Left hindlimb (tissue), 1 donor: ENCODE measurements around the gene FUT8.

Source experiments
- DNase-seq: peaks from one replicate; pipeline ENCODE4 v3.0.0-alpha.2; 2018

FUT8 gene

DNA sequence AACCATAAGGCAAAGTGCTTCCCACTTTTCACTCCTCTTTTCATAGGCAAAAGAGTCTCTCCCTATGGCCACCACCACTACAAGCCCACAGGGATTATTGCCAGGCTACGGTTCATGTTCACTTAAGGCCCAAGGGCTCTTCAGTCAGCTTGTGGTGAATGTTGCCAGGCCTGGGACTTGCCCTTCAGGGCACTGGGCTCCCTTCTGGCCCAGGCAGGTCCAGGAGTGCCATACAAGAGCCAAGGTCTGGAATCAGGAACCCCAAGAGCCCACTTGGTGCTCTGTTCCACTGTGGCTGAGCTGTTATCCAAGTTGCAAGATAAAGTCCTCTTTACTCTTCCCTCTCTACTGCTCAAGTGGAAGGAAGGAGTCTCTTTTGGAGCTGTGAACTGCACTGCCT is 307.6 kb downstream of the FUT8 start:
- DNase-seq = no peak

DNA sequence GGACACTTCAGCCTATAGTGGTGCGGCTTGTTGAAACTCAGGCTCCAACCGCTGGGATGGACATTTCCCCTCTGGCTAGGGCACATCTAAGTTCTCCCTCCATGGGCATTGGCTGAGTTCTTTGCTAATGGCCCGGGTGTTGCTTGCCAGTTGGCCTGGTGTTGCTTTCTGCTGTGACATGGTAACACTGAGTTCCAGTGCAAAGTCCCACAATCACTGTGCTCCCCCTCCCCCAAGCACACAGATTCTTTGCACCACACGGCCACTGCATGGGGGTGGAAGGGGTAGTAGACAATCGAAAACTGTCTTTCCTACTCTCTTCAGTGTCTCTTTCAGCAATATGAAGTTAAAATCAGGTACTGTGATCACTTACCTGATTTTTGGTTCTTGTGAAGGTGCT is 308.2 kb downstream of the FUT8 start:
- DNase-seq = no peak

- no peak for DNase-seq
These were observed 310.8 kb downstream of the FUT8 start for GRCh38 chr14:65723348-65723747.

GRCh38 chr14:65728604-65729003 is 316.1 kb downstream of the FUT8 start:
- DNase-seq = no peak

DNA sequence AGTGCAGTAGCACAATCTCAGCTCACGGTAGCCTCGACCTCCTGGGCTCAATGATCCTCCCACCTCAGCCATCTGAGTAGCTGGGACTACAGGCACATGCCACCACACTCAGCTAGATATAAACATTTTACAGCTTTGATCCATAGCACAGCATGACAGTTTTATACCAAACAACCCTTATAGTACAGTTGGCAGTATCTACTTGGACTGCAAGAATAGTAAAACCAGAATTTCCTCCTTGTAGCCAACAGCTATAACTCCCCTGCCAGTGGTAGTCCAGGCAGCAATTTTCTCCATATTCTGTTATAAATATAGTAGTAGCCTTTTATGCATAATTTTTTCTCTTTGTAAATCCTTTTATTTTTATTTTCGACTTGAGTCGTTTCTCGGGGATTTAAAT is 317.0 kb downstream of the FUT8 start:
- no peak for DNase-seq

DNA sequence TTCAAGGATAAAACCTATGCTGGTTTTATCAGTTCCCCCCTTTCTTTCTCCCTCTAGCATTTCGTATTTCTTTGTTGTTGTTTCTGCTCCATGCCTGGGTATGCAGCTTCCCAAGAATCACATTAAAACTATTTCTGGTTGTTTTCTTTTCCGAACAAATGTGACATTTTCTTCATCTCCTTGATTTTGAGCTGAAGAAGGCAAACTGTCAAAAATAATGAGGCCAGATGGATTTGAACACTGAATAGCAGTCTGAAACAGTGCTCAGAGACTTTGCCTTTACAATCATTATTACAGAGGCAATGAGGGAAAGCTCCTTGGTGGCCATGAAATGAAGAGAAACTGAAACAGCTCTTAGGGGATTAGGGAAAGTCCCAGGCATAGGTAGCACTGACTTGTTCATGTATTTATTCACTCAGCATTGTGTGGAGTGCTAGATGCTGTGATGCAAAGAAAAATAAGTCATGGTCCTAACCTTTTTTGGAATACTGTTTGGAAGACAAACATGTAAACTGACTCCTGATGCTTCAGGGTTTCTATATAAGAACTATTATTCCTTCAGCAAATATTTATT is 319.5 kb downstream of the FUT8 start:
- no peak for DNase-seq

DNA sequence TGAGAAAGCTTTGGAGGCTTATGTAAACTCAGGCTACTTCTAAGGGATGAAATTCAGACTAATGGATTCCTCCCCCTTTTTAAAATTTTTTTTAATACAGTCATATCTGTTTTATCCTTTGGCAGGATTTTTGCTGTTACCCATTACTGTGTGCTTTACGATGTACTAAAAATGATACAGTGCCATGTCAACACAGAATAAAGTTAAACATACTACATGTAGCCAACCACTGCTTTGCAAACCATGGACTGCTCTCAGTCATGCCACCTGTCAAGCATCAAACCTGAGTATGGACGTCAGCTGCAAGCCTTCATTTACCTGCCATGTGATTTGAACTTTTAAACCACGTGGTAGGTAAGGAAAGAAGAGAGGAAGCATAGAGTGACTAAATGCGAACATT is 325.8 kb downstream of the FUT8 start:
- no peak for DNase-seq

DNA sequence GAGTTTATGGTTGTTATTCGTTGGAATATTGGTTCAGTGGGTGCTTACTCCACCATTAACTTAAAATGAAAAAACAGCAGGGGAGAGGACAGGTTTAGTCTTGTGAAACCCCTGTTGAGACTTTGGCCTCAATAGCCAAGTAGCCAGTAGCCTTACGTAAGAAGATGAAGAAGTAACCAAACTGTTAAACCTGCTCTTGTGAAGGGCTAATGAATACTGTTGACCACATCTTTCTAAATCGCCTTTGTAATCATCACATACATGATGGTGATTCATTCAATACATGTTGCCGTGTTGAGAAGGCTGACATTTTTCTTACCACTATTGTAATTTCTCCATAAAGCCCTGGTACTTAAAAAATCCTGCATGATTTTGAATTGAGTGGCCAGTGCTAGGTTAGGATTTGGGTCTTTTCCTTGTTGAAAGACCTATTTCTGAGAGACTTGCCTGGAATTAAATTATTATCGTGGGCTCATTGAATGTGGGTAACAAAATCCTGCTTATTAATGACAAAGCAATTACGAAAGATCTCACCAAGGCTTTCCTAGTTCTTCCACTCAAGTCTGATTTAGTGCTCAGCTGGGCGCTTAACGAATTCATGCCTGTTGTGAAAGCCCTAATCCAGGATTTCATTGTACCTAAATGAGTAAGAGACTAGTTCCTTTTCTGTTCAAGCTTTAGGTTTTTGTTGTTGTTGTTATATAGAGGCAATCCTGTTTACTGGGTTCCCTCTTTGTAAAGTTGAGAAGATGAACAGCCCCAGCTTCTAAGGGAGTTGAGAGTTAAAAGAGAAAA is 333.1 kb downstream of the FUT8 start:
- DNase-seq = no peak

- no peak for DNase-seq
These were observed 336.3 kb downstream of the FUT8 start for GRCh38 chr14:65748796-65749195.

GRCh38 chr14:65749287-65749686 is 336.8 kb downstream of the FUT8 start:
- no peak for DNase-seq

DNA sequence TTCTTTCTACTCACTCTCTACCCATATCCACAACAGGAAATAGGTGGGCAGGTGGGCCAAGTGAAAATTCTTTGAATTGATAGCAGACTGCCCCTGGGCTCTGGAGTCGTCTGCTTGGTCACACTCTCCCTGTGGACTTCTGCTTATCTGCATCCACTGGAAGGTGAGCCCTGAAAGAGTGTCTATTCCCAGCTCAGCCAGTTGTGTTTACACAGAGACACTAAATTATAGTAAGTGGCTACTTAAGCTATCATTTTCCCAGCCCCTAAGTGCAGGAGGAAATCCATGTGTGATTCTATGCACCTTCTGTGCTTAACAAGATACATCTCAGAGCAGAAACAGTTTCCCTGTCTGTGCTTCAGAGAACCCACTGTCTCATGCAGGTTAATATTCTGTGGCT is 338.4 kb downstream of the FUT8 start:
- DNase-seq = no peak

- no peak for DNase-seq
These were observed 339.0 kb downstream of the FUT8 start for GRCh38 chr14:65751510-65751909.

- DNase-seq = no peak
These were observed 340.5 kb downstream of the FUT8 start for GRCh38 chr14:65753061-65753460.

- no peak for DNase-seq
These were observed 342.8 kb downstream of the FUT8 start for GRCh38 chr14:65755331-65755730.

DNA sequence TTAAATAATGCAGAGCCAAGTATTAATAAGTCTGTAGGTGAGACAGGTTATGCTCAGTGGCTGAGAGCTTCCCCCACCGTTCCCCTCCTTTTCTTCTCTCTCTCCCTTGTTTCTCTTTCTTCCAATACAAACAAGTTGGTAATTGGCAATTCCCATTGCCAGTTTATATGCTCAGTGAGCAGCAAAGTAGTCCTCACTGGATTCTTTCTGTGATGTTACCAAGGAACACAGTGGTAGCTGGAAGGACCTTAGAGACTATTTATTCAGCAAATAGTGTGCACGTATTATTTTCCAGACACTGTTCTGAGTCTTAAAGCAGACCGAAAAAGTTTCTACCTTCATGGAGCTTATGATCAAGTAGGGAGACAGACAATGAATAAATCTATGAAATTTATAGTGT is 344.4 kb downstream of the FUT8 start:
- no peak for DNase-seq

GRCh38 chr14:65769151-65769550 is 356.6 kb downstream of the FUT8 start:
- DNase-seq = no peak

- DNase-seq = no peak
These were observed 358.2 kb downstream of the FUT8 start for GRCh38 chr14:65770681-65771080.

GRCh38 chr14:65771271-65771670 is 358.7 kb downstream of the FUT8 start:
- no peak for DNase-seq

DNA sequence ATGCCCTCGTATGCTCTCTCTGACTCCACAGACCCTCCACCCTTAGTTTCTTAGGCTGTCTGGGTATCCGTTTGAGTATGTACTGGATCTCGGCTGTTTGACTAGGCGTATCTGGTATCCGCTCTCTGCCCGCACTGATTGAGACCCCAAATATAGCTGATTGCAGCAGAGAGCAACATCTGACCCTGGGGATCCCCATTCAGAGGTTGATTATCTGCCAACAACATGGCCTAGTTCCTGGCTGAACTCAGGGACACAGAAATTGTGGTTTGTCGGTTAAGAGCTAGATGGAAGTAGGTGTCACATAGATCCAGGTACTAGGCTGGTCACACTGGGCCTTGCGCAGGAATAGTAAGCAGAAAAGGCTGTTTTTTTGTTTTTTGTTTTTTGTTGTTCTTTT is 359.9 kb downstream of the FUT8 start:
- no peak for DNase-seq

DNA sequence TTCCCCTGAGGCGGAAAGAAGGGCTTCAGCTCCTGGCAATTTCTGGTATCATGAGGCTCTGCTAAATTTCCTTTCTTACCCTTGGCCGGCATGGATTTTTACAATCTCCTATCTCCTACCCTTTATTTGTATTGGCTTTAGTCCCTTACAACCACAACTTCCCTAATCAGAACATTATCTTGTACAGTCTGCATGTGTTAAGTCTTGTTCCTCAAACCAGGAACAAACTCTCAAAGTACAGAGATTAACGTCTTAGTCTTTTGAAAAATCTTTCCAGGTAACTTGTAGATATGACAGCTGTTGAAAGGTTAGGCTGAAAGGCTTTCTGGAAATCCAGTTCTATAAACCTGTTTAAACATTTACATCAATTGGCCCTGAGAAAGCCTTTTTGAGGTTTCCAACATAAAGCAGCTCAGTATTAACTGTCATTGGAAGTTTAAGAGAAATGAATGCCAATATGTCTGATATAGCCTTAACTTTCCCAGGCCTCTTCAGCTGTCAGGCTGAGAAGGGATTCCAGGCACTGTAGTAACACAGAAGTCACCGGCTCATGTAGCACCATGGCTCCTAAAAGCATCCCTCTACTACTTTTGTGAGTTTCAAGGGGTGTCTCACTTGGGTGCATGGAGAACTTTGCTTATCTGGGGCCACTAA is 360.5 kb downstream of the FUT8 start:
- DNase-seq = no peak

GRCh38 chr14:65774041-65774440 is 361.5 kb downstream of the FUT8 start:
- DNase-seq = no peak

- DNase-seq = no peak
These were observed 363.8 kb downstream of the FUT8 start for GRCh38 chr14:65776193-65776852.

DNA sequence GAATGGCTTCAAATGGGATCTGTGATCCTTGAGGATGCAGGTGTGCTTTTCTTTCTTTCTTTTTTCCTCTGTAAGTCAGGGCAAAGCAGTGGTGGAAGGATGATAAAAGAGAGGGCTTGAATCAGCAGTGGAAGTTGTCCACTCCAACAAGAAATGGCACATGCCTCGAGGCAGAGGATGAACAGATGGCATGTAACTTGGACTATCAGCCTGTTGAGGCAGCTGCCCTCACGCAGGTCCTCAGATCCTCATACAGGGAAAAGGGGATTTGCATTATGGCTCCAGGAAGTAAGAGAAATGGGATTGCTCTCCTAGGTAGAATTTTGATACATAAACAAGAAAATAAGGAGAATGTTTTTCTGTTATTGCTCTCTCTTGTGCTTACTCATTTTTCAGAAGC is 368.0 kb downstream of the FUT8 start:
- DNase-seq = no peak

DNA sequence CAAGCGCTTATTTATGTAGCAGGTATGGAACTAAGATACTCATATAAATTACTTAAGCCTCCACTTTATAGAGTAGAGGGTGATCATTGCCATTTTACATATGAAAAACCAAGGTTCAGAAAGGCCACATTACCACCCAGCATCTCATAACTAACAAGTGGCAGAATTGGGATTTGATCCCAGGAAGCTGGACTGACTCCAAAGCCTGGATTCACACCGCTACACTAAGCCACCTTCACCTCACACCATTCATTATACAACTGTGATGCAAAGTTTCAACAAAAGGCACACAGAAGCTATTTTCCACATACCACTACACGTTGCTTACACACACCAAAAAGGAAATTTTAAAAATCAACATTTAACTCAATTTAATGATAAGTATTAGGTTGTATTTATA is 370.6 kb downstream of the FUT8 start:
- no peak for DNase-seq
